Measurements from ENCODE around the gene LRIG3. TPM values are rescaled to one million over a fixed set of nuclear protein-coding genes. Genes with fewer than 3 reads are reported as not detected.

Gene LRIG3
- polyA plus RNA-seq, 5 donors = 31.3 to 56.5 (median 43.4) TPM

- no peak for DNase-seq
Observed at GRCh38 chr12:58938440-58938839, 18.1 kb upstream of the LRIG3 start.

- no peak for DNase-seq
Observed at GRCh38 chr12:58934528-58934927, 14.2 kb upstream of the LRIG3 start.

GRCh38 chr12:58932806-58933681 lies 12.7 kb upstream of the LRIG3 start:
- DNase-seq = no peak

- DNase-seq = no peak
Observed at GRCh38 chr12:58931518-58931917, 11.2 kb upstream of the LRIG3 start.

- DNase-seq = no peak
Observed at GRCh38 chr12:58930770-58931324, 10.5 kb upstream of the LRIG3 start.

- DNase-seq = no peak
Observed at GRCh38 chr12:58927120-58927519, 6.8 kb upstream of the LRIG3 start.

GRCh38 chr12:58926586-58926985 lies 6.3 kb upstream of the LRIG3 start:
- no peak for DNase-seq

GRCh38 chr12:58925751-58926150 lies 5.4 kb upstream of the LRIG3 start:
- no peak for DNase-seq

- DNase-seq = no peak
Observed at GRCh38 chr12:58925111-58925611, 4.9 kb upstream of the LRIG3 start.

GRCh38 chr12:58924652-58925051 lies 4.3 kb upstream of the LRIG3 start:
- DNase-seq = no peak

GRCh38 chr12:58923781-58924180 lies 3.5 kb upstream of the LRIG3 start:
- no peak for DNase-seq

- DNase-seq = no peak
Observed at GRCh38 chr12:58922849-58923248, 2.5 kb upstream of the LRIG3 start.

GRCh38 chr12:58920961-58921861 lies 907 bp upstream of the LRIG3 start:
- no peak for DNase-seq

GRCh38 chr12:58919231-58920101 lies 838 bp downstream of the LRIG3 start:
- DNase-seq = peak; percentile 55 to 68

- DNase-seq = no peak
Observed at GRCh38 chr12:58918469-58918844, 1.8 kb downstream of the LRIG3 start.

- DNase-seq = peak in 1 of 2 donors; percentile 39
Observed at GRCh38 chr12:58917699-58918468, 2.4 kb downstream of the LRIG3 start.

GRCh38 chr12:58916921-58917511 lies 3.3 kb downstream of the LRIG3 start:
- DNase-seq = peak; percentile 77 to 83

GRCh38 chr12:58916161-58916621 lies 4.1 kb downstream of the LRIG3 start:
- peak in 1 of 2 donors; percentile 58 for DNase-seq

- DNase-seq = peak in 1 of 2 donors; percentile 62
Observed at GRCh38 chr12:58915634-58916033, 4.7 kb downstream of the LRIG3 start.

GRCh38 chr12:58915037-58915436 lies 5.3 kb downstream of the LRIG3 start:
- DNase-seq = no peak
